Endothelial cell of umbilical vein (primary cell): ENCODE data around the gene TMEM106C. TPM values are rescaled to one million over a fixed set of nuclear protein-coding genes. Genes with fewer than 3 reads are reported as not detected.

ENCODE experiments used
- BruUV-seq: library from RNA; stranded (reverse); fragments of 400-500 nt; replicated peaks from 2 replicates; lab custom pipeline; 2021; lab: Mats Ljungman, UMichigan
- CTCF ChIA-PET: fragments of 300-600, 350-600 bp; sonication (Branson Sonifier 250); formaldehyde crosslinking; loops from one replicate; lab custom pipeline; 2021; ENCODE audit warnings: antibody characterized with exemption, inconsistent platforms; lab: Charles Lee
- POLR2A ChIA-PET: fragments of 300-600, 350-600 bp; sonication (Branson Sonifier 250); formaldehyde crosslinking; loops from one replicate; lab custom pipeline; 2021; ENCODE audit warnings: antibody characterized with exemption, inconsistent platforms; lab: Charles Lee
- DNase-seq: peaks from one replicate; pipeline ENCODE4 v3.0.0-alpha.2; 2011; ENCODE audit warnings: low read depth, low spot score
- FAIRE-seq: peaks from 2 replicates; lab custom pipeline; 2011; peaks lifted over from hg19 to GRCh38; lab: Jason Lieb, UNC
- H2AFZ ChIP-seq: 2 replicates; pipeline ENCODE4 v1.6.0; 2012; ENCODE audit warnings: low read depth, low read length, control low read depth, inconsistent platforms
- H3K27ac ChIP-seq: 2 replicates; pipeline ENCODE4 v1.5.1; 2011; ENCODE audit warnings: low read depth, mild to moderate bottlenecking, control low read depth, low read length, moderate library complexity; ENCODE audit not compliant: insufficient read depth
- H3K27me3 ChIP-seq, 2 experiments: 2 replicates each; pipeline versions ENCODE4 v1.6.0 to v1.6.1; 2011; ENCODE audit warnings: low read length in 2 of 2, mixed read lengths in 1 of 2; ENCODE audit not compliant: control insufficient read depth in 2 of 2, insufficient read depth in 2 of 2
- H3K36me3 ChIP-seq, 2 experiments: 2 replicates in 1 of 2; 3 replicates in 1 of 2; pipeline ENCODE4 v1.5.1; 2011; ENCODE audit warnings: low read length in 2 of 2, mild to moderate bottlenecking in 1 of 2, moderate library complexity in 1 of 2; ENCODE audit not compliant: control insufficient read depth in 2 of 2, insufficient read depth in 2 of 2; ENCODE audit errors: extremely low read depth in 1 of 2
- H3K4me1 ChIP-seq: 3 replicates; pipeline ENCODE4 v1.5.1; 2011; ENCODE audit warnings: mild to moderate bottlenecking, low read length; ENCODE audit not compliant: control insufficient read depth, insufficient read depth; ENCODE audit errors: extremely low read depth
- H3K4me2 ChIP-seq: 2 replicates; pipeline ENCODE4 v1.6.1; 2011; ENCODE audit warnings: low read length, control low read depth, mixed read lengths; ENCODE audit not compliant: insufficient read depth
- H3K4me3 ChIP-seq, 3 experiments: fragments of 200-600 bp in 1 of 3; sonication (generic), shearing (Covaris generic) in 1 of 3; replicated peaks in 1 of 3; 2 replicates each; pipeline ENCODE4 v1.5.1; 2011 to 2016; ENCODE audit warnings: control low read depth in 3 of 3, low read length in 3 of 3, mild to moderate bottlenecking in 2 of 3, inconsistent platforms in 1 of 3, low read depth in 1 of 3, moderate library complexity in 1 of 3; ENCODE audit not compliant: insufficient read depth in 1 of 3
- H3K79me2 ChIP-seq: 2 replicates; pipeline ENCODE4 v1.6.0; 2012; ENCODE audit warnings: low read length, inconsistent platforms; ENCODE audit not compliant: control insufficient read depth, insufficient read depth
- H3K9ac ChIP-seq: replicated peaks from 2 replicates; pipeline ENCODE3; 2011; ENCODE audit warnings: low read length, control low read depth; ENCODE audit not compliant: insufficient read depth; ENCODE audit errors: extremely low read depth
- H3K9me1 ChIP-seq: replicated peaks from 3 replicates; pipeline ENCODE4 v1.6.0; 2011; ENCODE audit warnings: mild to moderate bottlenecking, low read length; ENCODE audit not compliant: control insufficient read depth, insufficient read depth; ENCODE audit errors: extremely low read depth
- H3K9me3 ChIP-seq: replicated peaks from 2 replicates; pipeline ENCODE4 v1.5.1; 2012; ENCODE audit warnings: low read length, inconsistent platforms; ENCODE audit not compliant: control insufficient read depth, insufficient read depth
- H4K20me1 ChIP-seq: replicated peaks from 2 replicates; pipeline ENCODE3; 2011; ENCODE audit warnings: mild to moderate bottlenecking, low read length; ENCODE audit not compliant: control insufficient read depth, insufficient read depth; ENCODE audit errors: extremely low read depth
- EZH2 ChIP-seq: IDR thresholded peaks from 2 replicates; pipeline ENCODE4 v1.6.1; 2012; ENCODE audit warnings: borderline replicate concordance, low read depth, mild to moderate bottlenecking, moderate library complexity, low read length, inconsistent platforms; ENCODE audit not compliant: severe bottlenecking
- FOS ChIP-seq: IDR thresholded peaks from 2 replicates; pipeline ENCODE4 v1.6.1; 2011; ENCODE audit warnings: mild to moderate bottlenecking, low read length, moderate library complexity, borderline replicate concordance; ENCODE audit not compliant: insufficient read depth
- GATA2 ChIP-seq: IDR thresholded peaks from 2 replicates; pipeline ENCODE4 v1.7.0; 2011; ENCODE audit warnings: low read depth, mild to moderate bottlenecking, moderate library complexity, mixed read lengths, low read length; ENCODE audit not compliant: insufficient read length, insufficient read depth
- JUN ChIP-seq: IDR thresholded peaks from 2 replicates; pipeline ENCODE4 v1.6.1; 2011; ENCODE audit warnings: borderline replicate concordance, low read depth; ENCODE audit not compliant: insufficient read length, insufficient read depth
- MYC ChIP-seq: IDR thresholded peaks from one replicate; pipeline ENCODE4 v1.6.1; 2011; ENCODE audit warnings: mild to moderate bottlenecking, low read depth, low read length
- POLR2A ChIP-seq: IDR thresholded peaks from 2 replicates; pipeline ENCODE4 v1.6.1; 2012; ENCODE audit warnings: low read depth, mild to moderate bottlenecking, control low read depth, low read length
- POLR2AphosphoS5 ChIP-seq: IDR thresholded peaks from 2 replicates; pipeline ENCODE4 v1.6.1; 2012; ENCODE audit warnings: low read depth, mild to moderate bottlenecking, control low read depth, low read length, moderate library complexity; ENCODE audit not compliant: insufficient read depth
- dilution Hi-C: fragments of 300-500 bp; cut with MboI; formaldehyde crosslinking; loops from one replicate; pipeline ENCODE4 v1.15.0; 2019; ENCODE audit warnings: low sequenced_read_pairs; ENCODE audit not compliant: extremely low pct_ligation_motif_present
- intact Hi-C: fragments of 100-400 bp; cut with micrococcal nuclease; formaldehyde crosslinking; loops from one replicate; pipeline ENCODE4 v1.10.0; 2022
- polyA plus RNA-seq, 4 experiments: library from polyadenylated mRNA; depleted of rRNA in 3 of 4; stranded (reverse) in 3 of 4; unstranded in 1 of 4; fragments of >200 nt; gene quantifications; 2 replicates each; pipeline versions ENCODE4 v1.2.1 to v1.2.3, GENCODE V29; 2011 to 2012; ENCODE audit warnings: missing spikeins in 1 of 4
- total RNA-seq: library from RNA; stranded (reverse); gene quantifications from 2 replicates; pipeline ENCODE4 v1.2.3, GENCODE V29; 2021
- TF ChIP-seq, protein P1 (sequence below): IDR thresholded peaks from 2 replicates; pipeline ENCODE4 v1.6.1; 2011; ENCODE audit not compliant: insufficient read depth, insufficient read length
- TF ChIP-seq, protein P2 (sequence below), 2 donors: IDR thresholded peaks; 1 replicate in 1 of 2; 2 replicates in 1 of 2; pipeline ENCODE4 v1.5.1; 2011; ENCODE audit warnings: low read length in 2 of 2, mild to moderate bottlenecking in 2 of 2, moderate library complexity in 2 of 2, control low read depth in 1 of 2, inconsistent platforms in 1 of 2, low read depth in 1 of 2; ENCODE audit not compliant: insufficient read depth in 1 of 2; ENCODE audit errors: extremely low read depth in 1 of 2

Gene TMEM106C
- total and polyA plus RNA-seq, 2 donors (not counting 3 experiments of a cell fraction or from before 2014, with no cell fraction given), result 84.4 to 148 TPM

- CTCF ChIA-PET, result interaction anchor here (0.7 to 2.0 kb wide), 2 partner anchors 51 to 74 kb away, joined by 4 to 5 read pairs; no protein-coding TSS in a partner anchor
- H3K9me1 ChIP-seq, result no peaks in the 10 kb centered on the region
- BruUV-seq, result no TSS peak
- TF ChIP-seq, protein P1, sequence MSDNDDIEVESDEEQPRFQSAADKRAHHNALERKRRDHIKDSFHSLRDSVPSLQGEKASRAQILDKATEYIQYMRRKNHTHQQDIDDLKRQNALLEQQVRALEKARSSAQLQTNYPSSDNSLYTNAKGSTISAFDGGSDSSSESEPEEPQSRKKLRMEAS, result no peak
- no peak for TF ChIP-seq POLR2AphosphoS5
- TF ChIP-seq MYC, result no peak
- no peak for TF ChIP-seq JUN
- no peak for TF ChIP-seq POLR2A
- no peak for TF ChIP-seq GATA2
- no peak for TF ChIP-seq EZH2
- no peak for TF ChIP-seq FOS
- TF ChIP-seq, protein P2, sequence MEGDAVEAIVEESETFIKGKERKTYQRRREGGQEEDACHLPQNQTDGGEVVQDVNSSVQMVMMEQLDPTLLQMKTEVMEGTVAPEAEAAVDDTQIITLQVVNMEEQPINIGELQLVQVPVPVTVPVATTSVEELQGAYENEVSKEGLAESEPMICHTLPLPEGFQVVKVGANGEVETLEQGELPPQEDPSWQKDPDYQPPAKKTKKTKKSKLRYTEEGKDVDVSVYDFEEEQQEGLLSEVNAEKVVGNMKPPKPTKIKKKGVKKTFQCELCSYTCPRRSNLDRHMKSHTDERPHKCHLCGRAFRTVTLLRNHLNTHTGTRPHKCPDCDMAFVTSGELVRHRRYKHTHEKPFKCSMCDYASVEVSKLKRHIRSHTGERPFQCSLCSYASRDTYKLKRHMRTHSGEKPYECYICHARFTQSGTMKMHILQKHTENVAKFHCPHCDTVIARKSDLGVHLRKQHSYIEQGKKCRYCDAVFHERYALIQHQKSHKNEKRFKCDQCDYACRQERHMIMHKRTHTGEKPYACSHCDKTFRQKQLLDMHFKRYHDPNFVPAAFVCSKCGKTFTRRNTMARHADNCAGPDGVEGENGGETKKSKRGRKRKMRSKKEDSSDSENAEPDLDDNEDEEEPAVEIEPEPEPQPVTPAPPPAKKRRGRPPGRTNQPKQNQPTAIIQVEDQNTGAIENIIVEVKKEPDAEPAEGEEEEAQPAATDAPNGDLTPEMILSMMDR (IDR thresholded peaks at IDR 0.05; ENCODE audit: extremely low read depth in 1 of 2, insufficient read depth in 1 of 2, low read depth in 1 of 2, low read length in 2 of 2), result no peak
- POLR2A ChIA-PET, result no interaction called here
- dilution Hi-C loops (no loop called here), intact Hi-C loops (no loop called here)
- no peak overlapping the region for H3K9ac ChIP-seq
- H4K20me1 ChIP-seq, result no peaks in the 10 kb centered on the region
- H3K27me3 ChIP-seq, result peaks cover 24 to 30% of the 10 kb centered on the region in 2 experiments
- H2AFZ ChIP-seq, result no peak overlapping the region
- H3K4me2 ChIP-seq, result no peak overlapping the region
- FAIRE-seq (no peak), DNase-seq (no peak)
- no peak overlapping the region for H3K4me3 ChIP-seq
- H3K36me3 ChIP-seq, result no peaks in the 10 kb centered on the region
- no peaks in the 10 kb centered on the region for H3K9me3 ChIP-seq
- H3K27ac ChIP-seq, result no peak overlapping the region
- H3K4me1 ChIP-seq, result no peaks in the 10 kb centered on the region
- H3K79me2 ChIP-seq, result no peaks in the 10 kb centered on the region
Measured at GRCh38 chr12:48015954-48016353, 52.6 kb downstream of the TMEM106C start.
